HEK293T (cell line): ENCODE data around the gene ZBTB46.

Experiments
- CTCF ChIA-PET: fragments of 350-600 bp; formaldehyde crosslinking; extraction: SDS; loops from one replicate; lab custom pipeline; 2021; ENCODE audit warnings: antibody characterized with exemption, inconsistent platforms; lab: Yijun Ruan, JAX
- POLR2A ChIA-PET: fragments of 350-600 bp; formaldehyde crosslinking; extraction: SDS; loops from one replicate; lab custom pipeline; 2020; ENCODE audit warnings: antibody characterized with exemption, inconsistent platforms; lab: Yijun Ruan, JAX
- DNase-seq: peaks from one replicate; pipeline ENCODE4 v3.0.0; 2012; ENCODE audit warnings: mixed read lengths; ENCODE audit errors: extremely low spot score
- ARNT ChIP-seq: fragments of 450-650 bp; IDR thresholded peaks from 2 replicates; pipeline ENCODE4 v1.6.1; 2017; ENCODE audit warnings: mild to moderate bottlenecking
- BHLHE40 ChIP-seq: fragments of 450-650 bp; IDR thresholded peaks from 2 replicates; pipeline ENCODE4 v1.6.1; 2016; ENCODE audit warnings: mild to moderate bottlenecking, moderate library complexity, borderline replicate concordance
- CTBP1 ChIP-seq: fragments of 450-650 bp; IDR thresholded peaks from 2 replicates; pipeline ENCODE4 v1.6.1; 2016; ENCODE audit warnings: borderline replicate concordance
- ELF4 ChIP-seq: fragments of 450-650 bp; IDR thresholded peaks from 2 replicates; pipeline ENCODE4 v1.6.1; 2017; ENCODE audit warnings: antibody characterized with exemption
- FOXA1 ChIP-seq: fragments of 450-650 bp; IDR thresholded peaks from 2 replicates; pipeline ENCODE4 v1.6.1; 2016; ENCODE audit warnings: mild to moderate bottlenecking
- FOXK2 ChIP-seq: fragments of 450-650 bp; IDR thresholded peaks from 2 replicates; pipeline ENCODE4 v1.6.1; 2016; ENCODE audit warnings: mild to moderate bottlenecking
- FOXM1 ChIP-seq: fragments of 450-650 bp; IDR thresholded peaks from 2 replicates; pipeline ENCODE4 v1.6.1; 2017; ENCODE audit warnings: mild to moderate bottlenecking, borderline replicate concordance
- HDGF ChIP-seq: fragments of 450-650 bp; IDR thresholded peaks from 2 replicates; pipeline ENCODE4 v1.6.1; 2017; ENCODE audit warnings: antibody characterized with exemption, borderline replicate concordance
- L3MBTL2 ChIP-seq: fragments of 450-650 bp; conservative IDR thresholded peaks from 2 replicates; pipeline ENCODE4 v1.6.1; 2016; ENCODE audit warnings: mild to moderate bottlenecking
- LEF1 ChIP-seq: fragments of 450-650 bp; IDR thresholded peaks from 2 replicates; pipeline ENCODE4 v1.6.1; 2017; ENCODE audit warnings: mild to moderate bottlenecking, borderline replicate concordance
- NFRKB ChIP-seq: fragments of 450-650 bp; IDR thresholded peaks from 2 replicates; pipeline ENCODE4 v1.6.1; 2016; ENCODE audit warnings: mild to moderate bottlenecking, moderate library complexity
- PKNOX1 ChIP-seq: fragments of 450-650 bp; IDR thresholded peaks from 2 replicates; pipeline ENCODE4 v1.6.1; 2016
- SP1 ChIP-seq: fragments of 450-650 bp; IDR thresholded peaks from 2 replicates; pipeline ENCODE4 v1.6.1; 2017
- SUZ12 ChIP-seq: fragments of 450-650 bp; IDR thresholded peaks from 2 replicates; pipeline ENCODE4 v1.6.1; 2016; ENCODE audit warnings: mild to moderate bottlenecking
- TARDBP ChIP-seq: fragments of 450-650 bp; IDR thresholded peaks from 2 replicates; pipeline ENCODE4 v1.6.1; 2016
- ZNF384 ChIP-seq: fragments of 450-650 bp; IDR thresholded peaks from 2 replicates; pipeline ENCODE4 v1.6.1; 2016

ZBTB46 gene

DNA sequence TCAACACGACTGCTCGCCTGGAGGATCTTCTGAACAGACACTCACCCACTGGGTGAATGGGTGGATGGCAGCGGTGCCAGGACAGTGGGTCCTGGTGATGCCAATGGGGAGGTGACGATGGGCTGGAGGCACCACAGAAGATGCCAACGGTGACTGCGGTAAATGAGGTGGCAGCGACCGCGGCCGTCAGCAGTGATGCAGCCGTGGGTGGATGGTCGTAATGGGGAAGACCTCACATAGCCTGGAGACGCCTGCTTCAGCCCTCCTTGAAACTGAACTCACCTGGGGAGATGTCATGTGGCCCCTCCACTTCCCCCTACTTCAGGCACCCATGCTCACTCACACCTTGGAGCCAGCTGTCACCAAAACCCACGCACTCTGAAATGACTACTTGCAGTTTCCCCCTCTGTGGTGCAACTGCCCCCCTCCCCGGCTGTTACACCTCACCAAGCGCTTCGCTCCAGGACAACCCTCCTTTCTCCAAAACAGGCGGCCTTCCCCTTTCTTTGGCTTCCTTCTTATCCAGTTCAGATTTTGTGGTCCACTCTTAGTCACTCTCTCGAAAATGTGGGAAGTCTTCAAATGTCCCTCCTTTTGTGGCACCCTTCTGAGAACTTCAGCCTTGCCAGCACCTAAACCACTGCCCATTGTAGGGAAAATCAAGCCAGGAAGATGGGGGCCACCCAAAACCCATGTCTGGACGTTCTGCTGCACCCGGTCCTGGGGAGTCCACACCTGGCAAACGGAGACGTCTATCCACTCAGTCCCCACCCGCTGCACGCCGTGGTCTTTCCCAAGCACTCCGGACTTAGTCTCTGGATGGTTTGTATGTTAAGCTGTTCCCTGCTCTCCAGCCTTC lies 19.9 kb upstream of the ZBTB46 start:
- TF ChIP-seq ELF4 (no peak), LEF1 (no peak), SUZ12 (no peak), HDGF (no peak), BHLHE40 (no peak), FOXM1 (no peak), CTBP1 (no peak), FOXK2 (no peak), SP1 (no peak), ARNT (no peak), TARDBP (no peak), PKNOX1 (no peak), NFRKB (no peak)
- ChIA-PET POLR2A (interaction anchor here (1.2 kb wide), 1 partner anchor 14 kb away, joined by 3 read pairs; the partner anchor contains the start of gene TPD52L2), CTCF (no interaction called here)
- no peak for DNase-seq

DNA sequence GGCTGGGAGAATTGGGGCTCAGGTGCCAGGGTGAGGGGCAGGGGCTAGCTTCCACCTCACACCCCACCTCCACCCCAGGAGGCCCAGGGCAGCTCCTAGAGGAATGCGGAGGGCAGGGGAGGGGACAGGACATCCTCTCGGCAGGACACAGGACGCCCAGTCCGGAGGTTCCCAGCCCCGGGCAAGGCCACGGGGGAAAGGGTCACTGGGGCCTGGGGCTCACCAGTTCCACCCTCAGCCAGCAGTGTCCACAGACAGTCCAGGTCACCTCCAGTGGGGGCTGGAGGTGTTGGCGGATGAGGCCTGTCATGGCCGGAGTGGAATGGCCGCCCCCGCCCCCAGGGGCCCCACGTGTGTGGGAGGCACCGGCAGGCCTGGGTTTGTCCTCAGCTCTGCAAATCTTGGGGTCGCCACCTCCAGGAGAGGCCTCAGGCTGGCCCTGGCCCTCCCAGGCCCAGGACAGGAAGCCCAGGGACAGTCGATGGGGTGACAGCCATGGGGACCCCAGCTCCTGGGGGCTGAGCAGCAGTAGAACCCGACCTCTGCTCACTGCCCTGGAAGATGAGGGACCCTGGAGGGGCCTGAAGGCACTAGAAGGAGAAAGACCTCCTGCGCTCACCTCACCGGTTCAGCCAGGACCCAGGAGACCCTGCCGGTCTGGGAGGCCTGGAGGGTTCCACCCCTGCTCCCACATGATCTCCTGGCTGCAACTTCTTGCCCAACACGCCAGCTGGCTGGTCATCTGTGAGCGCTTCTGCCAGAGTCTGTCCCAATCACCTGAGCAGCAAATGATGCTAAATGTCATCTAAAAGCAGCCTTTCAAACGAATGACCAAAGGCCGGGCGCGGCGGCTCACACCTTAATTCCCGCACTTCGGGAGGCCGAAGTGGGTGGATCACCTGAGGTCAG lies 17.2 kb upstream of the ZBTB46 start:
- POLR2A ChIA-PET = interaction anchor here (1.1 to 1.4 kb wide), 2 partner anchors 15 to 17 kb away, joined by 3 to 6 read pairs; partner anchors contain the start of gene TPD52L2
- no peak for DNase-seq
- CTCF ChIA-PET = no interaction called here
- no peak for TF ChIP-seq NFRKB
- no peak for TF ChIP-seq HDGF
- no peak for TF ChIP-seq ELF4
- no peak for TF ChIP-seq CTBP1
- TF ChIP-seq SP1 = no peak
- no peak for TF ChIP-seq BHLHE40
- TF ChIP-seq FOXK2 = no peak
- TF ChIP-seq FOXM1 = no peak
- TF ChIP-seq ZNF384 = no peak
- TF ChIP-seq SUZ12 = no peak
- TF ChIP-seq PKNOX1 = no peak
- TF ChIP-seq FOXA1 = no peak
- no peak for TF ChIP-seq L3MBTL2
- no peak for TF ChIP-seq TARDBP
- no peak for TF ChIP-seq LEF1
- TF ChIP-seq ARNT = no peak

DNA sequence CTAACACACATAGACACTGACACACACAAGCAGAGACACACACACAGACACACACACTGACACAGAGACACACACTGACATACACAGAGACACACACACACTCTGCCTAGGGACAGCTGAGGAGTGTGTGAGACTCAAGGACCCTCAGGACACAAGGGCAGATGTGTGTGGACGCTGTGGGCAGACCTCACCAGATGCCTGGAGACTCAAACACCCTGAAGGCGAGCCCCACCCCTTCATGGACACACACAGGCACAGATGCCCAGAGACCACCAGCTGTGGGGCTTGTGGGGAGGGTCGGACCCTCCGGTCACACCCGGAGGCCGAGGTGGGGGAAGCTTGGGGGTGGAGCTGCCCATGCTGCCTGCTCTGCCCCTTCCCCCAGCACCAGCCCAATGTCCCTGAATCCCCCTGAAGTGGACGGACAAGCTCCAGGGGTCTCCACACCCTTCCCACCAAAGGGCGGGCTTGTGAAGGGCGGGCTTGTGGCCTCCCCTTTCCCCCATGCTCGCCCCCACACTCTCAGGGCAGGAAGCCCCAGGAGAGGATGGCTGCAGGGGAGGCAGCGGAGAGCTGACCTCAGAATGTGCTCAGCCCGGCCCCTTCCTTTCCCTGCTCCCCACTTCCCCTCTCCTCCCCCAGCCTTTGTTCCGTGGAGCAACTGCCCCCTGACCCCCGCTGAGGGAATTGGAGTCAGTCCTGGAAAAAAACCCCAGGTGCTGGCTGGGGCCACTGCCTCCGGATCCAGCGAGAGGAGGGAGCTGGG lies 16.4 kb upstream of the ZBTB46 start:
- TF ChIP-seq TARDBP = no peak
- no peak for TF ChIP-seq CTBP1
- no peak for TF ChIP-seq SP1
- TF ChIP-seq HDGF = no peak
- TF ChIP-seq FOXK2 = no peak
- TF ChIP-seq NFRKB = no peak
- no peak for TF ChIP-seq L3MBTL2
- TF ChIP-seq ELF4 = no peak
- TF ChIP-seq ARNT = no peak
- TF ChIP-seq BHLHE40 = no peak
- no peak for TF ChIP-seq PKNOX1
- no peak for TF ChIP-seq ZNF384
- TF ChIP-seq SUZ12 = no peak
- no peak for TF ChIP-seq LEF1
- no peak for TF ChIP-seq FOXM1
- POLR2A ChIA-PET = interaction anchor here (1.1 to 1.4 kb wide), 2 partner anchors 16 to 17 kb away, joined by 3 to 6 read pairs; partner anchors contain the start of gene TPD52L2
- CTCF ChIA-PET = no interaction called here
- DNase-seq = no peak

- ChIA-PET POLR2A (interaction anchor here (1.4 kb wide), 1 partner anchor 17 kb away, joined by 3 read pairs; no protein-coding TSS in a partner anchor), CTCF (no interaction called here)
- no peak for TF ChIP-seq CTBP1
- TF ChIP-seq FOXA1 = no peak
- no peak for TF ChIP-seq ELF4
- no peak for TF ChIP-seq ZNF384
- no peak for TF ChIP-seq L3MBTL2
- no peak for TF ChIP-seq BHLHE40
- TF ChIP-seq HDGF = no peak
- no peak for TF ChIP-seq SP1
- TF ChIP-seq NFRKB = no peak
- TF ChIP-seq FOXK2 = no peak
- TF ChIP-seq SUZ12 = no peak
- no peak for TF ChIP-seq ARNT
- no peak for TF ChIP-seq TARDBP
- no peak for TF ChIP-seq LEF1
- no peak for TF ChIP-seq FOXM1
- no peak for TF ChIP-seq PKNOX1
- DNase-seq = no peak
These were observed 15.8 kb upstream of the ZBTB46 start for GRCh38 chr20:63846888-63847236.
